ENCODE data around the gene EPN2. TPM values are rescaled to one million over a fixed set of nuclear protein-coding genes. Genes with fewer than 3 reads are reported as not detected.

EPN2 gene
- total and polyA plus RNA-seq, 2 experiments from 2014 or later: 19.0 to 35.9 TPM

DNA sequence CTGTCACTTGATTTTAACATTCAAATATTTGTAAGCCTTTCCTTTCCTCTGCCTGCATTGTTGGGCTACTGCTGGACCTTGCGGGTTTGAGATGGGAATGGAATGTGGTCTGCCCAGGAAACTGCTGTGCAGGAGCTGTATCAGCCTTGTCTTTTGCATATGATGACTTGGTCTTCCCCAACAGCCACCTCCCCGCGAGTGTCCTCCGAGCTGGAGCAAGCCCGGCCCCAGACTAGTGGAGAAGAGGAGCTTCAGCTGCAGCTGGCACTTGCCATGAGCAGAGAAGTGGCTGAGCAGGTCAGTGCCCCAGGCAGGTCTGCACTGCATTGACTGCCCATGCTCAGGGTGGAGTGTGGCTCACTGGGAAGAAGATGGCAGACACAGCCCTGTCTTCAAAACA, 72.5 kb downstream of the EPN2 start:
- no peak overlapping the region for H2AFZ ChIP-seq
- no peak for TF ChIP-seq EZH2phosphoT487 (IDR thresholded peaks at IDR 0.05; ENCODE audit: low read depth, severe bottlenecking, unreplicated experiment)
- no peak for TF ChIP-seq EZH2 (IDR thresholded peaks at IDR 0.05; ENCODE audit: borderline replicate concordance)
- TF ChIP-seq, protein P1, sequence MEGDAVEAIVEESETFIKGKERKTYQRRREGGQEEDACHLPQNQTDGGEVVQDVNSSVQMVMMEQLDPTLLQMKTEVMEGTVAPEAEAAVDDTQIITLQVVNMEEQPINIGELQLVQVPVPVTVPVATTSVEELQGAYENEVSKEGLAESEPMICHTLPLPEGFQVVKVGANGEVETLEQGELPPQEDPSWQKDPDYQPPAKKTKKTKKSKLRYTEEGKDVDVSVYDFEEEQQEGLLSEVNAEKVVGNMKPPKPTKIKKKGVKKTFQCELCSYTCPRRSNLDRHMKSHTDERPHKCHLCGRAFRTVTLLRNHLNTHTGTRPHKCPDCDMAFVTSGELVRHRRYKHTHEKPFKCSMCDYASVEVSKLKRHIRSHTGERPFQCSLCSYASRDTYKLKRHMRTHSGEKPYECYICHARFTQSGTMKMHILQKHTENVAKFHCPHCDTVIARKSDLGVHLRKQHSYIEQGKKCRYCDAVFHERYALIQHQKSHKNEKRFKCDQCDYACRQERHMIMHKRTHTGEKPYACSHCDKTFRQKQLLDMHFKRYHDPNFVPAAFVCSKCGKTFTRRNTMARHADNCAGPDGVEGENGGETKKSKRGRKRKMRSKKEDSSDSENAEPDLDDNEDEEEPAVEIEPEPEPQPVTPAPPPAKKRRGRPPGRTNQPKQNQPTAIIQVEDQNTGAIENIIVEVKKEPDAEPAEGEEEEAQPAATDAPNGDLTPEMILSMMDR (IDR thresholded peaks at IDR 0.05; ENCODE audit: poor library complexity): no peak
- no peaks in the 10 kb centered on the region for H3K27me3 ChIP-seq
- H3K4me1 ChIP-seq (ENCODE audit: insufficient read depth): no peaks in the 10 kb centered on the region
- no peaks in the 10 kb centered on the region for H3K9me3 ChIP-seq (ENCODE audit: low read depth)
- H3K4me3 ChIP-seq: no peak overlapping the region
- no peak overlapping the region for H3K27ac ChIP-seq
- no peak for DNase-seq (ENCODE audit: low spot score)
- no peaks in the 10 kb centered on the region for H3K36me3 ChIP-seq (replicated peaks; ENCODE audit: insufficient read depth, low read depth)
- H3K9me2 ChIP-seq (replicated peaks; ENCODE audit: insufficient read depth): no peaks in the 10 kb centered on the region
- H3K4me2 ChIP-seq: no peak overlapping the region
- H4K20me1 ChIP-seq (ENCODE audit: insufficient read depth, poor library complexity, severe bottlenecking): no peaks in the 10 kb centered on the region
- 81% methylated on average over 5 of the region's 5 CpGs for WGBS (ENCODE audit: low lambda C conversion rate, missing lambda C conversion rate)
- H3K79me2 ChIP-seq: no peaks in the 10 kb centered on the region

DNA sequence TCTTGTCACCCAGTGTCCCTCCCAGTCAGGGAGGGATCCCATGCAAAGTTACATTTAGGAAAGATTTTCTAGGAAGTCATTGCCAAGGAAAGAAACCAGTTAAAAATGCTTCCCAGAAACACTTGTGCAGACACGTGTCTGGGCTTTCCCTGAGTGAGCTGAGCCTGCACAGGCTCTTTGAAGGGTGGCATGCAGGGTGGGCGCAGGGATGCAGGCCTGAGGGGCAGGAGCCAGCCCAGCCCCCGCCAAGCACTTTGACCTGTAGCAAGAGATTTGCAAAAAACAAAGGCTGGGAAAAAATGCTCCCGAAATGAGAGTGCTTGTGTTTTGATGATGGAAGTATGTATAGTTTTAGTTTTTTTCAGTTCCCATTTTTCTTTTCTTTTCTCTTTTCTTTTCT, 73.0 kb downstream of the EPN2 start:
- H3K36me3 ChIP-seq (replicated peaks; ENCODE audit: insufficient read depth, low read depth): no peaks in the 10 kb centered on the region
- no peaks in the 10 kb centered on the region for H3K9me2 ChIP-seq (replicated peaks; ENCODE audit: insufficient read depth)
- H3K79me2 ChIP-seq: no peaks in the 10 kb centered on the region
- no peaks in the 10 kb centered on the region for H4K20me1 ChIP-seq (ENCODE audit: insufficient read depth, poor library complexity, severe bottlenecking)
- TF ChIP-seq EZH2 (IDR thresholded peaks at IDR 0.05; ENCODE audit: borderline replicate concordance) (no peak), EZH2phosphoT487 (IDR thresholded peaks at IDR 0.05; ENCODE audit: low read depth, severe bottlenecking, unreplicated experiment) (no peak)
- TF ChIP-seq, protein P1 (IDR thresholded peaks at IDR 0.05; ENCODE audit: poor library complexity): no peak
- no peaks in the 10 kb centered on the region for H3K27me3 ChIP-seq
- no peak for DNase-seq (ENCODE audit: low spot score)
- no peak overlapping the region for H3K27ac ChIP-seq
- H3K4me2 ChIP-seq: no peak overlapping the region
- no peaks in the 10 kb centered on the region for H3K4me1 ChIP-seq (ENCODE audit: insufficient read depth)
- no peaks in the 10 kb centered on the region for H3K9me3 ChIP-seq (ENCODE audit: low read depth)
- H2AFZ ChIP-seq: no peak overlapping the region
- WGBS (ENCODE audit: low lambda C conversion rate, missing lambda C conversion rate): 89% methylated on average over 4 of the region's 4 CpGs
- H3K4me3 ChIP-seq: no peak overlapping the region

DNA sequence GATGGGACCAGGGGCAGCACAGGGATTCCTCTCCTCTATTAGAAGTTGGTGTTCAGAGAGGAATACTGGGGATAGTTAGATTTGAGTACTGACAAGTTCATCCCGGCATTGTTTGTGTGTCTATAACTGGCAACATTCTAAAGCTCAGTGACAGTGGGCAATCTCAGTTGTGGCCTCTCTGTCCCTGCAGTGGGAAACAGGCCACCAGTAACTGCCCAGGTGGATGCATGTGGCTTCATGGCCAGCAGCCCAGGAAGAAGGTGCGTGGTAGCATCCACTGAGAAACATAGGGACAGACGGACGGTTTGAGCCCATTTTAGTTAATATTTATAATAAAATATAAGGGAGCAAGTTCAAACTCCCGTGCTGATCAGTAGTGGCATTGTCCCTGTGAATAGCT, 73.8 kb downstream of the EPN2 start:
- WGBS (ENCODE audit: low lambda C conversion rate, missing lambda C conversion rate): 96% methylated on average over 5 of the region's 5 CpGs
- H3K27me3 ChIP-seq: no peaks in the 10 kb centered on the region
- no peak overlapping the region for H3K4me3 ChIP-seq
- no peaks in the 10 kb centered on the region for H3K79me2 ChIP-seq
- H3K27ac ChIP-seq: no peak overlapping the region
- no peaks in the 10 kb centered on the region for H3K36me3 ChIP-seq (replicated peaks; ENCODE audit: insufficient read depth, low read depth)
- no peaks in the 10 kb centered on the region for H3K9me3 ChIP-seq (ENCODE audit: low read depth)
- H4K20me1 ChIP-seq (ENCODE audit: insufficient read depth, poor library complexity, severe bottlenecking): no peaks in the 10 kb centered on the region
- no peak overlapping the region for H2AFZ ChIP-seq
- no peak overlapping the region for H3K4me2 ChIP-seq
- no peaks in the 10 kb centered on the region for H3K9me2 ChIP-seq (replicated peaks; ENCODE audit: insufficient read depth)
- no peaks in the 10 kb centered on the region for H3K4me1 ChIP-seq (ENCODE audit: insufficient read depth)
- no peak for DNase-seq (ENCODE audit: low spot score)
- TF ChIP-seq, protein P1 (IDR thresholded peaks at IDR 0.05; ENCODE audit: poor library complexity): no peak
- TF ChIP-seq EZH2 (IDR thresholded peaks at IDR 0.05; ENCODE audit: borderline replicate concordance) (no peak), EZH2phosphoT487 (IDR thresholded peaks at IDR 0.05; ENCODE audit: low read depth, severe bottlenecking, unreplicated experiment) (no peak)

Data from hepatocyte (in vitro differentiated cells).